ENCODE data around the gene GTF2IRD1. TPM values are rescaled to one million over a fixed set of nuclear protein-coding genes. Genes with fewer than 3 reads are reported as not detected.

GTF2IRD1 gene
- total and polyA plus RNA-seq, 8 donors, result 7.1 to 15.9 (median 9.9) TPM

DNA sequence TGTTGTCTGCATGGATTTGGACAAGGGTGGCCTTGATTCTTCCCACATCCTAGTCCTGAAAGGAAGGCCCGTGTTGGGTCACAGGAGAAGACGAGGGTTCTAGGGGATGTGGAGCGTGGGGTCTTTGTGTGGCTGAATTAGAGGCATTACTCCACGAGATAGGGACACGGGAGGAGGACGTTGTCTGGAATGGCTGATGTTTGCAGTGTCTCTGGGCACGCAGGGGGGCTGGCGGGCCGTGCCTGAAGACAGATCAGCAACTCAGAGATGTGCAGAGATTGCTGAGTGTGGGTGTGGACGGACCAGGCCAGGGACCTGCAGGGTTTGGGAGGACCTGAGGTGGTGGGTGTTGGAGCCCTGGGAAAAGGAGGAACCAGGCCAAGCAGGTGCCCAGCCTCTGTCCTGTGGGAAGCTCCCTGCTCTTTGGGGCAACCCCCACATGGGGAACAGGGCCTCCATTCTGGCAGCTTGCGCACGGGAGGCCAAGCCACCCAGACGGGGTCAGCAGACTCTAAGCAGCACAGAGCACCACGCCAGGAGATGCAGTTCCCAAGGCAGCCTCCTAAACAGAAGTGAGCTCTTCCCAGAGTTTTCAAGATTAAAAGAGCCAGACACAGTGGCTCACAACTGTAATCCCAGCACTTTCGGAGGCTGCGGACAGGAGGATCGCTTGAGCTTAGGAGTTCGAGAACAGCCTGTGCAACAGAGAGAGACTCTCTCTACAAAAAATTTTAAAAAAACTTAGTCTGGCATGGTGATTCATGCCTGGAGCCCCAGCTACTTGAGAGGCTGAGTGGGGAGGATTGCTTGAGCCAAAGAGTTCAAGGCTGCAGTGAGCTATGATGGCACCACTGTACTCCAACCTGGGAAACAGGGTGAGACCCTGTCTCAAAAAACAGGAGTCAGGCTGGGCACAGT lies 132.8 kb downstream of the GTF2IRD1 start:
- no peak for DNase-seq
- 88 to 92% methylated on average over 18 of the region's 18 CpGs for WGBS, 2 donors
- Histone ChIP-seq H3K27ac (peak overlapping the region in 1 of 4 donors; percentile 12), H3K4me3 (no peak overlapping the region), H3K9me3 (no peaks in the 10 kb centered on the region), H3K27me3 (no peaks in the 10 kb centered on the region), H3K4me1 (peaks cover 0 to 3% (median 3%) of the 10 kb centered on the region in 3 donors), H3K36me3 (peaks cover 0 to 12% (median 0%) of the 10 kb centered on the region in 3 donors)
- TF ChIP-seq, protein P1, sequence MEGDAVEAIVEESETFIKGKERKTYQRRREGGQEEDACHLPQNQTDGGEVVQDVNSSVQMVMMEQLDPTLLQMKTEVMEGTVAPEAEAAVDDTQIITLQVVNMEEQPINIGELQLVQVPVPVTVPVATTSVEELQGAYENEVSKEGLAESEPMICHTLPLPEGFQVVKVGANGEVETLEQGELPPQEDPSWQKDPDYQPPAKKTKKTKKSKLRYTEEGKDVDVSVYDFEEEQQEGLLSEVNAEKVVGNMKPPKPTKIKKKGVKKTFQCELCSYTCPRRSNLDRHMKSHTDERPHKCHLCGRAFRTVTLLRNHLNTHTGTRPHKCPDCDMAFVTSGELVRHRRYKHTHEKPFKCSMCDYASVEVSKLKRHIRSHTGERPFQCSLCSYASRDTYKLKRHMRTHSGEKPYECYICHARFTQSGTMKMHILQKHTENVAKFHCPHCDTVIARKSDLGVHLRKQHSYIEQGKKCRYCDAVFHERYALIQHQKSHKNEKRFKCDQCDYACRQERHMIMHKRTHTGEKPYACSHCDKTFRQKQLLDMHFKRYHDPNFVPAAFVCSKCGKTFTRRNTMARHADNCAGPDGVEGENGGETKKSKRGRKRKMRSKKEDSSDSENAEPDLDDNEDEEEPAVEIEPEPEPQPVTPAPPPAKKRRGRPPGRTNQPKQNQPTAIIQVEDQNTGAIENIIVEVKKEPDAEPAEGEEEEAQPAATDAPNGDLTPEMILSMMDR (IDR thresholded peaks at IDR 0.05), result no peak
- FAIRE-seq, result no peak
- intact Hi-C loops (cut with DNase I), result no loop called here
- no peak for ATAC-seq

DNA sequence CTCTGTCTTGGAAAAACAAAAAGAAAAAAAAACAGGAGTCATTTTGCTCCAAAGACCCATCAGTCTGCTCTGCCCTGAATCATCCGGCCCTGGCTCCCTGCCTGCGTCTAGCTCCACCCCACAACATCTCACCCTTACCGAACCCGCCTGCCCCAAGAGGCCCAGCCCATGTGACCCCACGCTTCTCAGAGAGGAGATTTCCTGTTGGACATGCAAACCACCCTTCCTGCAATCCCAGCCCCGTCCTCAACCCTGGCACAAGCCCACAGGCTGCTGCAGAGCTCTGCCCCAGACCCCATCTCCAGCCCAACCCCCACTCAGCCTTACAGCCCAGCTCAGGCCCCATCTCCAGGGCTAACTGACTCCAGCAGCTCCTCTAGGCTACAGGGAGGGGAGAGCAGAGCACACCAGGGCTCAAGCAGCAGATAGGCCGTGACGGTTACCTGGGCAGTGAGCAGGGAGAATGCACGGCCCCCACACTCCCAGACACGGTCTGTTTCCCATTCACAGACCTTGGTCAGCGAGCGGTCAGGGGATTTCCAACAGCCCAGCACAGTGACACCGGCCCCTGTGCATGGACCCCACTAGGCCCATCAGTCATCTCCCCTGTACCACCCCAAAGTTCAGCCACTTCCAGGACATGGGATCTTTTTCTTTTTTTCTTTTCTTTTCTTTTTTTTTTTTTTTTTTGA lies 133.9 kb downstream of the GTF2IRD1 start:
- H3K27me3 ChIP-seq, result no peaks in the 10 kb centered on the region
- FAIRE-seq (no peak), DNase-seq (peak in 4 of 6 donors; percentile 40 to 63 (median 56)), ATAC-seq (peak; percentile 61 to 92 (median 85))
- WGBS, 2 donors, result 62 to 74% methylated on average over 13 of the region's 13 CpGs
- H3K4me1 ChIP-seq, result peaks cover 0 to 3% (median 3%) of the 10 kb centered on the region in 3 donors
- no peak overlapping the region for H3K4me3 ChIP-seq
- H3K9me3 ChIP-seq, result no peaks in the 10 kb centered on the region
- TF ChIP-seq, protein P1 (IDR thresholded peaks at IDR 0.05), result no peak
- H3K36me3 ChIP-seq, result peaks cover 0 to 12% (median 0%) of the 10 kb centered on the region in 3 donors
- H3K27ac ChIP-seq, result peak overlapping the region in 2 of 4 donors; percentile 22 to 27
- intact Hi-C loops (cut with DNase I), result no loop called here

DNA sequence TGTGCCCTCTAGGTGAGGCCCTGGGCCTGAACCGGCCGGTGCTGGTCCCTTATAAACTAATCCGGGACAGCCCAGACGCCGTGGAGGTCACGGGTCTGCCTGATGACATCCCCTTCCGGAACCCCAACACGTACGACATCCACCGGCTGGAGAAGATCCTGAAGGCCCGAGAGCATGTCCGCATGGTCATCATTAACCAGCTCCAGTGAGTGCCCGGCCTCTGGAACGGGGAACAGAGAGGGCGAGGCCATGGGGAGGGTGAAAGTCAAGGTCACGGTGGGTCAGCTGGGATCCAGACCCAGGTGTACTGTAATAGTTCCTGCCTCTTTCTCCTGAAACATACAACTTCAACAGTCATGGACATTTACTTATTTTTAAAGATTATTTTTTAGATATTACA lies 137.1 kb downstream of the GTF2IRD1 start:
- Histone ChIP-seq H3K27me3 (no peaks in the 10 kb centered on the region), H3K9me3 (no peaks in the 10 kb centered on the region), H3K4me1 (no peaks in the 10 kb centered on the region), H3K36me3 (peaks cover 0 to 29% (median 3%) of the 10 kb centered on the region in 3 donors), H3K27ac (no peak overlapping the region), H3K4me3 (no peak overlapping the region)
- intact Hi-C loops (cut with DNase I), result no loop called here
- 94 to 95% methylated on average over 16 of the region's 16 CpGs for WGBS, 2 donors
- DNase-seq (no peak), ATAC-seq (no peak), FAIRE-seq (no peak)
- TF ChIP-seq, protein P1 (IDR thresholded peaks at IDR 0.05), result no peak

DNA sequence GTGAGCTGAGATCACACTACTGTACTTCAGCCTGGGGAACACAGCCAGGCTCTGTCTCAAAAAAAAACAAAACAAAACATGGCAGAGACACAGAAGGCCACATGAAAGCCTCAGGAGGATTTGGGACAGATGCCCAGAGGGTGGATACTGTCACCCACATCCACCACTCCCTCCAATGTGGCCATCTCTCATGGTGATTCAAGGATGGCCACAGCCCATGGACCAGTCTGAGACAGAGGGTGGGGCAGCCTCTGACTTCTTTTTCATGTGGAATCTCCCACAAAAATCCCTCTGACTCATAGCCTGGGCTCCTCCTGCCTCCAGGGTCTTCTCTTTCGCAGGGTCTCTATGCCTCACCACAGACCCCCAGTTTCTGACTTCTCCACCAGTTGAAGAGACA lies 144.9 kb downstream of the GTF2IRD1 start:
- Histone ChIP-seq H3K4me1 (no peaks in the 10 kb centered on the region), H3K36me3 (peaks cover 0 to 19% (median 6%) of the 10 kb centered on the region in 3 donors), H3K27ac (no peak overlapping the region), H3K27me3 (no peaks in the 10 kb centered on the region), H3K9me3 (no peaks in the 10 kb centered on the region), H3K4me3 (no peak overlapping the region)
- ATAC-seq, result peak in 1 of 4 donors; percentile 29
- TF ChIP-seq, protein P1 (IDR thresholded peaks at IDR 0.05), result no peak
- no peak for DNase-seq
- FAIRE-seq, result no peak
- intact Hi-C loops (cut with DNase I), result no loop called here
- WGBS, 2 donors, result 98 to 100% methylated on average over 1 of the region's 1 CpG
